SK-N-SH (cell line): ENCODE data around the gene MCF2L.

Source experiments
- CHD2 ChIP-seq: fragments of 150-350 bp; IDR thresholded peaks from 2 replicates; pipeline ENCODE4 v1.6.1; 2018; ENCODE audit warnings: low read length; ENCODE audit not compliant: partially characterized antibody
- CTCF ChIP-seq: fragments of 200-600 bp; sonication (generic); IDR thresholded peaks from 2 replicates; pipeline ENCODE4 v1.6.1; 2017; ENCODE audit warnings: antibody characterized with exemption, mild to moderate bottlenecking, moderate library complexity
- JUND ChIP-seq: IDR thresholded peaks from 2 replicates; pipeline ENCODE4 v1.4.0; 2012
- TAF1 ChIP-seq: IDR thresholded peaks from 2 replicates; pipeline ENCODE4 v1.6.1; 2012; ENCODE audit warnings: low read depth, mild to moderate bottlenecking, low read length, moderate library complexity, borderline replicate concordance

GRCh38 chr13:112981451-112981850 is 12.4 kb downstream of the MCF2L start:
- TF ChIP-seq JUND: no peak
- TF ChIP-seq CTCF: no peak
- no peak for TF ChIP-seq TAF1
- TF ChIP-seq CHD2: no peak
